Stomach smooth muscle (tissue), 2 donors: Measurements from ENCODE around the gene TECTB.

Experiments used
- H3K27ac ChIP-seq: one replicate; pipeline ENCODE4 v1.7.0; 2013; ENCODE audit warnings: mild to moderate bottlenecking, low read length, inconsistent platforms
- H3K27me3 ChIP-seq, 2 donors: one replicate each; pipeline ENCODE4 v1.7.0; 2013; ENCODE audit warnings: low read length in 2 of 2; ENCODE audit not compliant: insufficient read depth in 2 of 2, control insufficient read depth in 1 of 2
- H3K36me3 ChIP-seq, 2 donors: one replicate each; pipeline ENCODE4 v1.7.0; 2013; ENCODE audit warnings: low read length in 2 of 2; ENCODE audit not compliant: control insufficient read depth in 2 of 2, insufficient read depth in 2 of 2
- H3K4me1 ChIP-seq: one replicate; pipeline ENCODE4 v1.7.0; 2013; ENCODE audit warnings: low read length; ENCODE audit not compliant: control insufficient read depth, insufficient read depth
- H3K4me3 ChIP-seq, 2 donors: one replicate each; pipeline ENCODE4 v1.7.0; 2013; ENCODE audit warnings: low read length in 2 of 2
- H3K9ac ChIP-seq, 2 donors: one replicate each; pipeline ENCODE4 v1.7.0; 2013; ENCODE audit warnings: low read length in 2 of 2, mild to moderate bottlenecking in 1 of 2
- H3K9me3 ChIP-seq, 2 donors: one replicate each; pipeline ENCODE4 v1.7.0; 2013; ENCODE audit warnings: low read length in 2 of 2; ENCODE audit not compliant: control insufficient read depth in 2 of 2
- donor health status: healthy.
- donor health status: Pancreatic carcinoma.

Gene TECTB

DNA sequence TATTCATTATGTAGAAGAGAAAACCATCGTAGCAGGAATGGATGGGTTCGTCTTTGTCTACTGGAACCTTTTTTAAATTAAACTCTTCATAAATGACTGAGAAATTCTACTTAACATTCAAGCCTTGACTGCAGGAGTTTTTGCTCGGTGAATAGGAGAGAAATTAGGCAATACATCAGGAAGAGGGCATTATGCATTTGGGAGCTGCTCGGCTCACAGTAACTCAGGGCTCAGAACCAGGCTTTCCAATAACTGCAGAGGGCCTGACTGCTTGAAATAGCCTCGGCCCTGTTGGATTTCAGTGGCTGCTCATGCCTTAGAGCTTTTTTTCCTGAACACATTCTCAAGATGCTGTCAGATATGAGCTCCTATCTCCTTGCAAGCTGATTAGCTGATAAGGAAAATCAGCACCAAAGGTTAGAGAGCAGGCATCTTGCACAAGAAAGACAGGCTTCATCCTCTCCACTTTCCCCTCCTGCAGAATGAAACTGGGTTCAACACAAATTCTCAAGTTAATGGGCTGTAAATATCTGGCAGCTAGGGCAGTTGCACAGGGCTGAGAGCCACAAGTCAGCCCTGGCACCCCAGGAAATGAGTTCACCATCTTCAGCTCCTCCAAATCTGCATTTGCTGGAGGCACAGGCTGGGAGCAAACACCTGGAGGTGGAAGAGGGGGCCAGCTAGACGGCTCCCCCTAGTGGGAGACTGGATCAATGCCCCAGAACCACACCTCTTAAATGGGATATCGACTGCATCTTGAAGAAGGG is 24.3 kb downstream of the TECTB start:
- Histone ChIP-seq H3K4me3 (no peak overlapping the region), H3K36me3 (no peaks in the 10 kb centered on the region), H3K9me3 (no peaks in the 10 kb centered on the region), H3K9ac (no peak overlapping the region), H3K27me3 (peaks cover 0 to 7% of the 10 kb centered on the region in 2 donors), H3K27ac (no peak overlapping the region), H3K4me1 (peaks cover 3% of the 10 kb centered on the region)

DNA sequence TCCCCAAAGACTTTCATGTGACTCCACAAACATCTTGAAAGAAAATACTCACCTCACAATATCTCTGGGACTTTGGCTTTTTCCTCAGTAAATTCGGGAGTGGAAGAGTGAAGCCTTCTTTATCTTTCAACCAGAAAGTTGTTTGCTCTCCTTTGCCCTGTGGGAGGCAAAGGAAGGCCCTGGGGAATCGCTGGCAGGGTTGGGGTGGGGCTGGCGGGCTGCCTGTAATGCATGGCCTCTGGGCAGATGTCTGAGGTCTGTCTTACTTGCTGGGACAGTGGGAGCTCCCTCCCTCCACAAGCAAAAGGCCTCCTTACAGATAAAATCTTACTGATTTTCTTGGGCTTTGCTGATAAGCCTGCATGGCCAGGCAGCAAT is 24.9 kb downstream of the TECTB start:
- H3K4me1 ChIP-seq, result peaks cover 3% of the 10 kb centered on the region
- H3K27me3 ChIP-seq, result peaks cover under 1 to 7% of the 10 kb centered on the region in 2 donors
- H3K4me3 ChIP-seq, result no peak overlapping the region
- H3K27ac ChIP-seq, result no peak overlapping the region
- no peaks in the 10 kb centered on the region for H3K9me3 ChIP-seq
- H3K36me3 ChIP-seq, result no peaks in the 10 kb centered on the region
- no peak overlapping the region for H3K9ac ChIP-seq

DNA sequence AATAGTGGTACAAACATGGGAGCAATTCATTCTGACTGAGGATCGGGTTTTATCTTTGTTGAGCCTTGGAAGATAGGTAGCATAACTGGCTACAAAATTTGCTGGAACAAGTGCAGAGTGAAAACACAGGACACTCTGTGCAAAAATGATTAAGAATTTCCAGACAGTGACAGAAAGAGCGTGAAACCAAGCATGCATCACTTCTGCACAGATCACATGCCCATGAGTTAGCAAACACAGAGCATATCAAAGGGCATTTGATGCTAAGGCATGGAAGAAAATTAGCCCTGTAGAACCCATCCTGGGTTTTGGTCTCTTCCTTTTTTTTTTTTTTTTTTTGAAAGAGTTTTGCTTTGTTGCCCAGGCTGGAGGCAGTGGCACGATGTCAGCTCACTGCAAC is 28.3 kb downstream of the TECTB start:
- H3K9me3 ChIP-seq, result no peaks in the 10 kb centered on the region
- no peak overlapping the region for H3K27ac ChIP-seq
- H3K36me3 ChIP-seq, result no peaks in the 10 kb centered on the region
- H3K27me3 ChIP-seq, result peaks cover 4 to 15% of the 10 kb centered on the region in 2 donors
- H3K9ac ChIP-seq, result no peak overlapping the region
- H3K4me3 ChIP-seq, result no peak overlapping the region
- peaks cover 3% of the 10 kb centered on the region for H3K4me1 ChIP-seq

DNA sequence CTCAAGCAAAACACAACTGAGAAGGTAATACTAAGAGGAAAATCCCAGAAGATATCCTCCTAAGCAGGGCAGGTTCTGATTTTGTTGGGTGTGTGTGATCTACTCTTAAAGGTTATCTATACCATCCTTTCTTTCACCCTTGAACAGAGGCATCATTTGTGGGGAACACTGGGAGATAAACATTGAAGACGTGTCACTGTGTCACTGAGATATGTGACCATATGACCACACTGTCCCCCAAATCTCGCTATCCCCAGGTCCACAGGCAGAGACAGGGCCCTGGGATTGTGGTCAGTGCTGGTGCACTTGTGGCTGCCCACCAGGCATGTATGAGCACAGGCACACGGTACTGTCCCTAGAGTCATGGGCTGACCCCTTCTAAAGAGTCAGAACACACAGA is 30.0 kb downstream of the TECTB start:
- H3K9ac ChIP-seq, result no peak overlapping the region
- no peaks in the 10 kb centered on the region for H3K36me3 ChIP-seq
- no peak overlapping the region for H3K4me3 ChIP-seq
- no peak overlapping the region for H3K27ac ChIP-seq
- peaks cover 4 to 15% of the 10 kb centered on the region in 2 donors for H3K27me3 ChIP-seq
- H3K9me3 ChIP-seq, result no peaks in the 10 kb centered on the region
- H3K4me1 ChIP-seq, result no peaks in the 10 kb centered on the region

DNA sequence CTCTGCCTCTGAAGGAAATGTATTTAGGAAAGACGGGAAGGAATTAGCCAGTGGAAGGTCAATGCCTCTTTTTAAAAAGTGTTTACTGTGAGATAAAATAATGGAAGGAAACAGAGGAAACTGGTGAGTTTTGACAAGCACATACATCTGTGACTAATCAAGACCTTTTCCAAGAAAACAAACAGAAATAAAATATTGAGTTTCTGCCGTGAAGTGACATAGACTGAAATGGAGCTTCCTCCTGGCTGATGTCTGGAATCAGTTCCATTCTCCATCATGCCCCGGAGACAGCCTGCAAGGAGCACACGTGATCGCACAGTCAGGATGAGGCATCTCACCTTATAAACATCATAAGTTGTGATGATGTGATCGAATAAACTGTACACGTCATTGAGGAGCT is 30.7 kb downstream of the TECTB start:
- H3K9ac ChIP-seq, result no peak overlapping the region
- no peaks in the 10 kb centered on the region for H3K4me1 ChIP-seq
- H3K27me3 ChIP-seq, result peaks cover 4 to 13% of the 10 kb centered on the region in 2 donors
- no peaks in the 10 kb centered on the region for H3K36me3 ChIP-seq
- no peak overlapping the region for H3K27ac ChIP-seq
- no peaks in the 10 kb centered on the region for H3K9me3 ChIP-seq
- no peak overlapping the region for H3K4me3 ChIP-seq

DNA sequence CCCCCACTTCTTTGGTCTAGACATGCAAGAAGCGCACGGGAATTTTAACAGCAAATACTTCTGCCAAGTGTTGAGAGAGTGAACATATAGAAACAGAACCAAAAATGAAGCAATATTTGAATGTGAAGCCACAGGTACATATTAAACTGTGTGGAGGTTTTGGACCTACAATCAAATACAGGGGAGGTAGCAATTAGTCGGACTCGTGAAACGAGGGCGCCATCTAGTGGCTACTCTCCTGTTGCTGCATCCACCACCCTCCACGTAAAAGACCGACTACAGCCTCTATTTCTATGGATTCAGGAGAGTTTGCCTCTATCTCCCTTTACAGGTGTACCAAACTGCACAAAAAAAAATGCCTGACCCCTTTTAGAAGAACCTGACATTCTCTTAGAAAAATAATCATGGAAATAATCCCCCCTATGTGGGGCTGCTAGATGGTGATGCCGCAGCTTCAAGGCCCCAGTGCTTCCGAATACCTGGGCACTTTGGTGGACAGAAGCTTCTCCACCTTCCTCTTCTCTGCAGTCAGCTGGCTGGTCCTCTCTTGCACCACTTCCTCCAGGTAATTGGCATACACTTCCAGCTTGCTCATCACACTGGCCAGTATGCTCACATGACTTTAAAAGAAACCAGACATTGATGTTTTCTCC is 31.7 kb downstream of the TECTB start:
- Histone ChIP-seq H3K4me1 (no peaks in the 10 kb centered on the region), H3K4me3 (no peak overlapping the region), H3K9ac (no peak overlapping the region), H3K27me3 (peaks cover 4 to 11% of the 10 kb centered on the region in 2 donors), H3K27ac (no peak overlapping the region), H3K9me3 (no peaks in the 10 kb centered on the region), H3K36me3 (no peaks in the 10 kb centered on the region)

DNA sequence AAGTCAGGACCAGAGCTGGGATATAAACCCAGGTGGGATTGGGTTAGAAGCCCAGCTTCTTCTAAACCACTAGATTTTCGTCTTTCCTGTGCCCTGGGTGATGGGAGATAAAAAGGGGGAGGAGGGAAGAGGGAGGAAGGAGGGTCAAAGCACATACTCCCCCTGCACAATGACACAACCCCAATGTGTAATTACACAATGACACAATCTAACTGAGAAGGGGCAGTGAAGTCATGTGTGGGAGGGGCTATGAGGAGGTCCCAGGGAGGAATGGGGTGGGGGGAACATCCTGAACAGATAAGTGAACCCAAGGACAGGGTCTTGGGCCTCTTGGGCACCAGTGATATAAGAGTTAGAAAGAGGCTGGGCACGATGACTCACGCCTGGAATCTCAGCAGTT is 44.5 kb downstream of the TECTB start:
- Histone ChIP-seq H3K4me1 (no peaks in the 10 kb centered on the region), H3K4me3 (no peak overlapping the region), H3K9ac (no peak overlapping the region), H3K36me3 (no peaks in the 10 kb centered on the region), H3K27ac (no peak overlapping the region), H3K27me3 (no peaks in the 10 kb centered on the region), H3K9me3 (no peaks in the 10 kb centered on the region)

DNA sequence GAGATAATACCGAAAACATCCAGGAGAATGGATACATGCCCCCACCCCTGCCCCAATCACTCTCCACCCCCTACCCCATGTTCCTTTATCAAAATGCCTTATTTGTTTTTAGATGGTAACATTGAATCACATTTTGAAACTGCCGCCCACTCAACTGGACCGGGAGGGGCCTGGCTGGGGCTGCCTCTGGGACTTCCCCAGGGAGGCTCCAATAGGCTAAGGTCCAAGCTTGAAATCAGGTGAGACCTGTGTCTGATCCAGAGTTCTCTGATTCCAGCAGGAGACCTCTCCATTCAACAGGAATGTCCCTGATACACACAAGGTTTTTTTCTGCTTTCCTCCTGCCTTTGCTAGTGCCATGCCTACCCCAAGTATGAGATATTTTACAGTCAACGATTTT is 47.0 kb downstream of the TECTB start:
- Histone ChIP-seq H3K4me3 (no peak overlapping the region), H3K36me3 (no peaks in the 10 kb centered on the region), H3K9me3 (no peaks in the 10 kb centered on the region), H3K27me3 (peaks cover 0 to 4% of the 10 kb centered on the region in 2 donors), H3K9ac (no peak overlapping the region), H3K4me1 (no peaks in the 10 kb centered on the region), H3K27ac (no peak overlapping the region)

DNA sequence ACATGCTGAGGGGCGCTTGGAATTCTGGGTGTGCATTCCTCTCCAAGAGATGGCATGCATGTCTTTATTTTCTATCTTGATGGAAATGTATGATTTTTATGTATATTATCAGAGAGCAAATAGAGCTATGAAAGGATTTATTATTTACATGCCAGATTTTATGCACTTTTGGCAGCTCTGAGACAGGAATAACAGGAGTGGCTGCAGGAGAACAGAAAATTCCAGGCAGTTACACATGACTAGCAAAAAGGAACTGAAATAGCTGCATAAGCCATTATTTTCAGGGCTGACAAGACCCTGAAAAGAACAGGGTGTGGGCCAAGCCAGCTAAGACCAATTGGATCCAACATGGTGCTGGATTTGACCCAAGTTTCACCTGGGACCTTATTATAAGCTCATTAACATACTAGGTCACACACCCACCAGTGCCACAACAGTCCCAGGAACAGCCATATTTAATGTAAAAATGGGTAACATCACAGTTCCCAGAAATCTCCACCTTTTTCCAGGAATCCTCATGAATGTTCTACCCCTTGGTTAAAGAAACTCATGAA is 47.5 kb downstream of the TECTB start:
- peaks cover 0 to 4% of the 10 kb centered on the region in 2 donors for H3K27me3 ChIP-seq
- no peaks in the 10 kb centered on the region for H3K9me3 ChIP-seq
- no peak overlapping the region for H3K4me3 ChIP-seq
- no peak overlapping the region for H3K9ac ChIP-seq
- H3K36me3 ChIP-seq, result no peaks in the 10 kb centered on the region
- H3K4me1 ChIP-seq, result no peaks in the 10 kb centered on the region
- H3K27ac ChIP-seq, result no peak overlapping the region

DNA sequence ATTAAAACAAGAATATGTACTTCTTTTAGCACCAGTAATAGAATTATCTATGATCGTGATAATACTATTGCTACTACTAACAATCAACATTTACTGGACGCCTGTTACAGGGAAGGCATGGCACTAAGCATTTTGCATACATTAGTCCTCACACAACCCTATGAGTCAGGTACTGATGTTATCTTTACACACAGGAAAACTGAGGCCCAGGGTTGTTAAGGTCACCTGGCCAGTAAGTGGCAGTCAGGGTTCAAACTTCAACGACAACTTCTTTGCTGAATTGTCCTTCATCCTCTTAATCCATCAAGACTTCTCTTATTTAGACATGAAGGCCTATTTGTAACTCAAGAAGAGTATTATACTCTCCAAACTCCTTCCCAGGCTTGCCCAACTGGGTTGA is 48.8 kb downstream of the TECTB start:
- Histone ChIP-seq H3K36me3 (no peaks in the 10 kb centered on the region), H3K27me3 (peaks cover 0 to 4% of the 10 kb centered on the region in 2 donors), H3K4me1 (no peaks in the 10 kb centered on the region), H3K4me3 (no peak overlapping the region), H3K27ac (no peak overlapping the region), H3K9ac (no peak overlapping the region), H3K9me3 (no peaks in the 10 kb centered on the region)
